NCI-H2227 treated with DMSO at 0.1 percent for 48 hours (cell line): Measurements from ENCODE around the gene THSD7B.

Source experiments
- DNase-seq: peaks from one replicate; lab custom pipeline; 2025; lab: John Stamatoyannopoulos, UW

Gene THSD7B

DNA sequence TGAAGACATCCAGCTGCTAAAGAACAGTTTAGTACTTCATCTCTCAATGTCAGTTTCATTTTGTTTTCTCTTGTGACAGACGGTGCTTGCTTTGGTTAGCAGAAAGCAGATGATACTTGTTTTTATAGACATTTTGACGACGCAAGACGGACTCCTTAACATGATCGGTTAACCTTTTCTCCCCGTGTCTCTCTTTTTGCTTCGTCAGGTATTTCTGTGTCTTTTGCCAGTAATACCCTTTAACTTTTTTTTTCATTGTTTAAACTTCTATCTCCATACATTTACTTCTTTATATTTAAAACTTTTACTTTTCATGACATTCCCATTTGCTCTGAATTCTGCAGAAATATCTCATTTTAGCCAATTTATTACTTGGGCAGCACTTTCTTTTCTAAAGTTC, 57.9 kb downstream of the THSD7B start:
- DNase-seq = no peak

- no peak for DNase-seq
Measured at GRCh38 chr2:136828162-136828561, 62.8 kb downstream of the THSD7B start.

DNA sequence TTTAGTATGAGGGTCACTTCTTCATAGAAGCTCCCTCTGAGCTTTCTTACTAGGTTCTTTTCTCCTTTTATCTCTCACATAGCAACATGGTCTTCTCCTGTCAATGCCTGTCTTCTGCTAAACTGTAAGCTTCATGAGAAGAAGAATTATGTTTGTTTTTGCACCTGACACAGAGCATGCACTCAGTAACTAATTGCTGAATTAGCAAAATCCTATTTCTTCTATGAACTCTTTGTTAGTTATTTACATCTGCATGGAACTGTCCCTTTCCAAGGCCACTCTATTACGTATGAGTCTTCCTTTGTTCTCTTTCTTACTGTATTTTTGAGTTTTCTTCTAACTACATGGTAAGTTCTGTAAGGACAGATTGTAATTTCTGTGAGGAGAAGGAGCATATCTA, 63.4 kb downstream of the THSD7B start:
- no peak for DNase-seq

DNA sequence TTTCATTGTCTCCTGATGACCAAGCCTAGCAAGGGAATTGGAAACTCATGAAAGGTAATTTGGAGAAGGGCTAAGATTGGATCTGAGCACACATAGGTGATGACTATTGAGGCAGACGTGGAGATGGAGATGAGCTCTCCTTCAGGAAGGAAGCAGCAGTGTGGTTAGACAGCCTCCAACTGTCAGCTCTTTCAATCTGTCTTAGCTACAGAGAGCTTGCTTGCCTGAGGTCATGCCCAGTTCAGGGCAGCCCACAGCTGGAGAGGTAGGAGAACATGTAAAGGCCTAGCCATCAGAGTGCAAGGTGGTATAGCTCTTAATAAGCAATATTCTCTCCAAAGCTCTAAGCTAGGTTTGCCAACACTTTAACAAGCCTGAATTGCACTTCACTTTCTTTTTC, 79.2 kb downstream of the THSD7B start:
- DNase-seq = no peak

DNA sequence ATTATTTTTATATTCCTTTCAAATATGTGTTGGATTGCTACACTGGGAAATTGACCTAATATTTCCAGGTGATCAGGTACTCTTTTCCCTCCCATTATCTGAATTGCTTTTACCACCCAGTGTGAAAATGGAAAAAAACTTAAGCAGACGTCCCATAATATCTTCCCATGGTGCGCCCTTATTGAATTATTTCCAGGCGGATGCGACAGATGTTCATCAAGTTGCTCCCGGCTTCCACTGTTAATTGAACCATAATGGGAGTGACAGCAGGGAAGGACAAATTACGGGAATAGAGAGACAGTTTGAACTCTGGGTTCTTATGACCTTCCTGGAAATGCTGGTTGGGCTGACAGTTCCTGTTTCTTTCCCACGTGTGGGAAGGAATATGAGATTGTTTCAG, 93.3 kb downstream of the THSD7B start:
- peak; percentile 76 for DNase-seq

GRCh38 chr2:136860443-136860958, 95.2 kb downstream of the THSD7B start:
- DNase-seq = no peak

DNA sequence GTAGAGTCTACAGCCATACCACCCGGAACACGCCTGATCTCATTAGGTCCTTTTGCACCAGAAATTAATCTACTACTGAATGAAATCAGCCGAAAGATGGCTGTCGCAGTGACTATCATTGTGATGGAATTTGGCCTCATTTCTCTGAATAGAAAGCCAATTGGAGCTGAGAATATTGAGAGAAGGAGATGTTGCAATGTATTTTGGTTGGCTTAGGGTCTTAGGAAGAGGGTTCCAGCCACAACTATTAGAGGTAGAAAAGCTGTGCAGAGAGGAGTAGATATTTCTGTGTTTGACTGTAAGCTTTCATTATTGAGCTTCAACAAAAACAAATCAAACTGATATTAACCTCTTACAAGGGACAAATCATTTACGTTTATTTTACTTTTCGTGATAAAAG, 98.1 kb downstream of the THSD7B start:
- DNase-seq = no peak

- no peak for DNase-seq
Measured at GRCh38 chr2:136863874-136864273, 98.5 kb downstream of the THSD7B start.

DNA sequence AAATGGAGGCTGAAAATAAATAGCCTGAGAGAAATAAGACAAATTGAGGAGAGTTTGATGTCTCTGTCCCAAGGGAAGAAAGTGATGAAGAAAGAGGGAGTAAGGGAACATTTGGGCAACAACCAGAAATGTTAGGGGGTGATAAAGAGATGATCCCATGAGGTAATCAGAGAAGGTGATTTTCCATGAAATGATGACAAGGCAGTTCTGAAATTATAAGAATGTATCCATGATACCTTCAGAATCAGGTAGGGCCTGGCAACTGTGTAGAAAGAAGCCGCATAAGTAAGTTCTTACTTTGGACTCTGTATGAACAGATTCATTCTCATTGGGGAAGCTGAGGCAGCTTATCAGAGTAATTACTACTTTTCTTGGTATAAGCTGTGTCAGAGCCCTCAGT, 106.1 kb downstream of the THSD7B start:
- DNase-seq = no peak

GRCh38 chr2:136874258-136874657, 108.9 kb downstream of the THSD7B start:
- DNase-seq = peak; percentile 46

DNA sequence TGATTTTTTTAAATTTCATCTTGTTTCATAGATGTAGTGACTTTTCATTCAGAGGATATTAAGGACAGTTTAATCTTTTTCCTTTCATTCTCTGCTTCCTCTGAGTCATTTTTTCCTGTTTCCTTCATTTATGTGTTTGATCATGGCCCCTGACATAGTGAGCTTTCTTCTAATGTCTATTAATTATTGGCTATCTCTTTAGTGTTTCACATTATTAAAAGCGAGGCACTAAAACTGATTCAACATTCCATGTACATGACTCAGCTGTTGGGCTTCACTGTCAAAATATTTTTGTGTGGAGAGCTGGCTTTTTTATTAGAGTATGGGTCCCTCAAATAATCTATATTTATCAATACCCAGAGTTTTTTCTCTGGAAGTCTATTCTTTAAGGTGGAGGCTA, 125.8 kb downstream of the THSD7B start:
- no peak for DNase-seq

DNA sequence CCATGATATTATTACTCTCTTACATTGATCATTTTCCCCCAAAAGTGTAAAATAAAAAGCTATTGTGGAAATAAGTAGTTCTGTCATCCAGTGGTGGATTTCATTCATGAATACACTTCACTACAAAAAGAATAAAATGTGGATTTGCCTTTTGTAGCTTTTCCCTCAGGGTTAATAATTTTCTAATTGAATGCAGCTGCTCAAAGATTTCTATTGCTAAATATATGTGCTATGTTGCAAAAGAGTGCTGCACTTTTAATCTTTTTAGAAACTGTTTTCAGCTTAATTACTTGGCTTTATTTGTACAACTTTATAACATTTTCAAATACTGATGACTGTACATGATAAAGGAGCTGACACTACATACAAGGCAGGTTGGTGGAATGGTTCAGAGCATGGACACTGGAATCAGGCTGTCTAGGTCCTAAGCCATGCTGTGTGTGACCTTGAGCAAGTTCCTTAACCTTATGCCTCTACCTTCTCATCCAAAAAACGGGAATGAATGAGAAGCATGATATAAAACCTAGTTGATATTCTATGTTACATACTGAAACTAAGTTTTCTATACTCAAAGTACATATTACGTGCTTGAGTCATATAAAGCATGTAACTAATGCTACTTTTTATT, 128.8 kb downstream of the THSD7B start:
- DNase-seq = no peak

DNA sequence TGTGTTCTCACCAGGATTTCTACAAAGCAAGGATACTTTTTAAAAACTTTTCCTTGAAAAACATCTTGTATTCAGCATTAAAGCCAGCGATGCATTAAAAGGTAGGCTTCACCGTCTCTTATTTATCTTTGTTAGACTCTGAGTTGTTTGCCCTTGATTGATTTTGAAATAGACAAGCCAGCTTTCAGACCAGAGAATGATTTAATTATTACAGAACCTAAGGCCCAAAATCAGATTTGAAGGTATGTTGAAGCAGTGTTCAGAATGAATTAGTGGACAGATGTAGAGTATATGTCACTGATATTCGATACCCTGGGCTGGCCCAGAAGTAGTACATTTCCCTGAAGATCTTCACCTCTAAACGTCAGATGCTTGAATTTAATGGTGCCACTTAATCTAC, 136.4 kb downstream of the THSD7B start:
- no peak for DNase-seq

- no peak for DNase-seq
Measured at GRCh38 chr2:136905779-136906178, 140.4 kb downstream of the THSD7B start.

DNA sequence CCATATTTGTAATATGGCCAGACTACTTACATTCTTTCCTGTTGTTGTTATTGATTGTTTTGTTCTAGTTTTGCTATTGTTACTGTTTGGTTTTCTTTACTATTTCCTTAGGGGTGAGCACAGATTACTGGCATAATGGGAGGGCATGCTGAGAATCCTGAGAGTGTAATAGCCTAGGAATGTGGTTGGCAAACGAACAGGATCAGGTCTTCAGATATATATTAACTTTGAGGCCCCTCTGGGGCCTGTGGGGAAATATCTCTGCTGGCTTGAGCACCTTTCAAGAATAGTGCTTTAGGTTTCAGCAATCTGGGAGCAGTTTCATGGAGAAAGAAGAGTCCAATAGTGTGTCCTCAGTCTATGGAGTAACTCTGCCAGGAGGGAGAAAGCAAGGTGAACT, 144.4 kb downstream of the THSD7B start:
- no peak for DNase-seq

DNA sequence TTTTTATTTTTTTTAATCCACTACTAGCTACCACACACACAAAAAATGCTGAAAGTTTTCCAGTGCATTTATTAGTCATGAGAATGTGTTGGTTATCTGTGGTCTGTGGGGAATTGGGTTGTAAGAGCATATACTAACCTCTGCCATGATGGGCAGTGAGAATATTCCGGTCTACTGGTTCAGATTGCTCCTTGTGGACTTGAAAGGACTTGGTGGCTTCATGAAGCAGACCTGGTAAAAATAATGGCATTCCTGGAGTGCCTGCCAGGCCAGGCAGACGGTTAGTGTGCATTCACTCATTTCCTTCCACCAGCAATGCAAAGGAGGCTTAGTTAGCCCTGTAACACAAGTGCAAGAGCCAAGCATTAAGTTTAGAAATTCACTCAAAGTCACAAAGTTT, 150.8 kb downstream of the THSD7B start:
- DNase-seq = no peak

DNA sequence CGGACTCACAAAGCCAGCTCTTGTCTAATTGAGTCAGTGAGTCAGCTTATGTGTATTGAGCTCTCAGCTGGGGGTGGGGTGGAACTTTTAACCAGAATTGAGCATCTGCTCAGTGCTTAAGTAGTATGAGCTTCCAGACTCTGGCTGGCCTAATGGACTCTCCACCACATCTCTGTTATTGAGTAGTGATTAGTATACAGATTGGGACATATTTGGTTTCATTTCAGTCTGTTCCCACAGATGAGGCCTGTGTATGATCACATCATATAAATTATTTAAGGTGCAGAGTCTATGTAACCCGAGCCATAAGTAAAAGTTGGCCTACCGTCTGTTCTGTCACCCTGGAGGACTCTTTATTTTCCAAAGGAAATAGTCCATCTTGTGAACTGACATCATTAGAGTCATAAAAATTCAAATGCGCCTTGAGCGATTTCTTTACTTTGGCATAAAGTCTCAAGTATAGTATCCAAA, 152.1 kb downstream of the THSD7B start:
- no peak for DNase-seq

DNA sequence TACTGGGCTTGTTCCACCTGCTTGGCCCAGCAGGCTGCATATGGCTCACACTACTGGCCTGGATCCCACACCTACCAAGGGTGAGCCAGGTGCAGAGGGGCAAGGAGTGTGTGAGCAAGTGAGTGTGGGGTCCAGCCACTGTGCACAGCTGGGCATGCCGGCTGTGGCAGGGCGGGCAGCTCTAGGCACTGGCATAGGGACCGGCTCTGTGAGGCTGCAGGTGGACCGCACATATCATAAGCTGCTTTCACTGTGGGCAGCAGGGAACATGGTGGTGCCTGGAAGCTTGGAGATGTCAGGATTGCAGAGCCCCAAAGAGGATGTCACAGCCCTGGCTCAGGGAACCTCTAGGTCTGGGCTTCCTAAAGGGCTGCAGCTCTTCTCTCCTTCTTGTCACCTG, 154.3 kb downstream of the THSD7B start:
- no peak for DNase-seq

DNA sequence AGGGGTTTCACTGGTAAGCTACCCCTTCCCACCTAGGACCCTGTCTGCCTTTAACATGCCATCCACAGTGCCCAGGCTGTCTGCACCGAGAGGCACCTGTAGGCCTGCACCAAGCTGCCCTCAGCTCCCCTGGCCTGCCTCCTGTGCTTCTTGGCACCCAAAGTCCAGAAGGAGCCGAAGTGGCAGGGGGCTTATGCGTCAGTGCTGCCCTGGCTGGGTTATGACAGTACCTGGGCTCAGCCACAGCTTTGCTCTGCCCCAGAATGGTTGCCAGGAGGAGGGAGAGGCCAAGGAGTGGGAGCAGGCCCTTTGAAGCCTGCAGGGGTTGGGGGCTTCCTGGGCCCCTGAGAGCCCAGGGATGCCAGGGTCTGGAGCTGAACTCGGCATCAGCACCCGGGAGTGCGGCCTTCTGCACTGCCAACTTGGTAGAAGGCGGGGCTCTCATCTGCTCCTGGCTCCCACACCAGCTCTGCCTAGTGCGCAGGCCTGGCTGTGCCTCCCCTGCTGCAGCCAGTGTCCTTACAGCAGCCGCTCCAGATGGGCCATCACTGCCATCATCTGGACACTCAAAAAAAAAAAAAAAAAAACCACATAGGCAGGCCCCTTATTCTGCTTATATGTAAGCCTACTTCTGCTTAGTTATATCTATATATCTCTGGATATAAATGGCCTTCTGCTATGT, 155.4 kb downstream of the THSD7B start:
- DNase-seq = no peak

DNA sequence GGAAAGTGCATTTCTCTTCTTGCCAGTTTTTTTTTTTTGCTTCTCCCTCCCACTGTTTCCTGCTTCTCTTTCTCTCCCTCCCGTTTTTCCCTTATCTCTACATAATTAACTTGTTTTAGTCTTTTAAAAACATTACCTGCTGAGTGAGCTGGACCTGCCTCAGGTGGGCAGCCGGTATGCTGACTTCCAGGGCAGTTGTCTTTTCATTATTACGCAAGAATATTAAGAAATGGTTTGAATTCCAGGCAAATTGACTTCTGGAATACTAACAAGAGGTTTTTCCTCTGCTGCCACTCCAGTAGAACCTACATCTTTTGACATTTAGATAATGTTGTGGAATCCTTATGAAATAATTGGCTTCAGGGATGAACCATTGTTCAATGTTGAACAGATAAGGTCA, 161.8 kb downstream of the THSD7B start:
- no peak for DNase-seq

GRCh38 chr2:136929531-136929930, 164.2 kb downstream of the THSD7B start:
- DNase-seq = no peak

GRCh38 chr2:136932700-136933099, 167.4 kb downstream of the THSD7B start:
- peak; percentile 31 for DNase-seq

DNA sequence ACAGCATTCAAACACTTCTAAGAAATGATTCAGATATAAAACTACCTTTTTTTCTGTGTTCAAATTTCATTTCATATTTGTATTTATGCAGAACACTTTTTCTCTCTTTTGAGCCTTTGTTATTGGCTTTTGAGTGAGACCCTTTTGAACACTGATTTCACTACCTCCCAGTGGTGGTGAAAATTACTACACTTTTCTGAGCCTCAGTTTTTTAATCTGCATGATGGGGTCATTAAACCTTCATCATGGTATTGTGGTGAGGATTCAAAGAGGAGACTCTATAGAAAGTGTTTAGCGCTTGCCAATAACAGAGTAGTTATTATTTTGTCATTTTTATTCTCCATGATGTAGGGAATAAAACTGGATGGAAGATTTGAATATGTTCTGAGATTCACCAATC, 169.8 kb downstream of the THSD7B start:
- no peak for DNase-seq

DNA sequence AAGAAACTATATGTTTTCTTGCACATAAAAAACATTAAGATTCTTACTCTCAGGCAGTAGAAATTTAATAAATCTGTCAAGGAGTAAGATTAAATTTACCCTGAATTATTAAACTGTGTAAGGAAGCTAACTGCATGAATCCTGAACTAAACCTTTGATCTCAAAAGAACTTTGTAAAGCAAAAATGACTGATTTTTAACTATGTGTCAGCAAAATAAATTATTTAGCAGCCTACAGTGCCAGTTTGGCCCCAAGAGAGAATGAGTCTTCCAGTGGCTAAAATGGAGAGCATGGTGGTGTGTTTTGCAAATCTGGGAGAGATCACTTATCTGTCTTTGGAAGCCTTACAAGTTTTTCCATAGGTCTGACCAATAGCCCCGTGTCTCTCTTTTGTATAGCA, 190.7 kb downstream of the THSD7B start:
- no peak for DNase-seq
